ENCODE results near the gene PCDHGB7.
"Not testable (repeated sequence)": the region's sequence is repeated elsewhere in the genome, so short reads cannot be mapped to it uniquely, and the experiment has no call there.

Gene PCDHGB7

DNA sequence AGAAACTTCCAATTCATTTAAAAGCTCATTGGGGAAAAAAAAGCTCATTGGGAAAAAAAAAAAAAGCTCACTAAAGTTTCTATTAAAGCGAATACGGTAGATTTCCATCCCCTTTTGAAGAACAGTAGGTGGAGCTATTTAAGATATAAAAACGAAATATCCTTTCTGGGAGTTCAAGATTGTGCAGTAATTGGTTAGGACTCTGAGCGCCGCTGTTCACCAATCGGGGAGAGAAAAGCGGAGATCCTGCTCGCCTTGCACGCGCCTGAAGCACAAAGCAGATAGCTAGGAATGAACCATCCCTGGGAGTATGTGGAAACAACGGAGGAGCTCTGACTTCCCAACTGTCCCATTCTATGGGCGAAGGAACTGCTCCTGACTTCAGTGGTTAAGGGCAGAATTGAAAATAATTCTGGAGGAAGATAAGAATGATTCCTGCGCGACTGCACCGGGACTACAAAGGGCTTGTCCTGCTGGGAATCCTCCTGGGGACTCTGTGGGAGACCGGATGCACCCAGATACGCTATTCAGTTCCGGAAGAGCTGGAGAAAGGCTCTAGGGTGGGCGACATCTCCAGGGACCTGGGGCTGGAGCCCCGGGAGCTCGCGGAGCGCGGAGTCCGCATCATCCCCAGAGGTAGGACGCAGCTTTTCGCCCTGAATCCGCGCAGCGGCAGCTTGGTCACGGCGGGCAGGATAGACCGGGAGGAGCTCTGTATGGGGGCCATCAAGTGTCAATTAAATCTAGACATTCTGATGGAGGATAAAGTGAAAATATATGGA lies 13.0 kb downstream of the PCDHGB7 start, which contains the start of gene PCDHGA12:
TSS of gene PCDHGA12 (plus strand) at position 176 of the 782 bp plus-strand sequence. CDS start at position 429, 253 bp downstream.
- DNase-seq = no peak

DNA sequence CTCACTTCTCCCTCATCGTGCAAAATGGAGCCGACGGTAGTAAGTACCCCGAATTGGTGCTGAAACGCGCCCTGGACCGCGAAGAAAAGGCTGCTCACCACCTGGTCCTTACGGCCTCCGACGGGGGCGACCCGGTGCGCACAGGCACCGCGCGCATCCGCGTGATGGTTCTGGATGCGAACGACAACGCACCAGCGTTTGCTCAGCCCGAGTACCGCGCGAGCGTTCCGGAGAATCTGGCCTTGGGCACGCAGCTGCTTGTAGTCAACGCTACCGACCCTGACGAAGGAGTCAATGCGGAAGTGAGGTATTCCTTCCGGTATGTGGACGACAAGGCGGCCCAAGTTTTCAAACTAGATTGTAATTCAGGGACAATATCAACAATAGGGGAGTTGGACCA lies 13.8 kb downstream of the PCDHGB7 start:
- peak in 1 of 6 experiments; percentile 19 for DNase-seq

DNA sequence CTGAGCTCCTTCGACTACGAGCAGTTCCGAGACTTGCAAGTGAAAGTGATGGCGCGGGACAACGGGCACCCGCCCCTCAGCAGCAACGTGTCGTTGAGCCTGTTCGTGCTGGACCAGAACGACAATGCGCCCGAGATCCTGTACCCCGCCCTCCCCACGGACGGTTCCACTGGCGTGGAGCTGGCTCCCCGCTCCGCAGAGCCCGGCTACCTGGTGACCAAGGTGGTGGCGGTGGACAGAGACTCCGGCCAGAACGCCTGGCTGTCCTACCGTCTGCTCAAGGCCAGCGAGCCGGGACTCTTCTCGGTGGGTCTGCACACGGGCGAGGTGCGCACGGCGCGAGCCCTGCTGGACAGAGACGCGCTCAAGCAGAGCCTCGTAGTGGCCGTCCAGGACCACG lies 14.8 kb downstream of the PCDHGB7 start:
- DNase-seq = not testable (repeated sequence)

DNA sequence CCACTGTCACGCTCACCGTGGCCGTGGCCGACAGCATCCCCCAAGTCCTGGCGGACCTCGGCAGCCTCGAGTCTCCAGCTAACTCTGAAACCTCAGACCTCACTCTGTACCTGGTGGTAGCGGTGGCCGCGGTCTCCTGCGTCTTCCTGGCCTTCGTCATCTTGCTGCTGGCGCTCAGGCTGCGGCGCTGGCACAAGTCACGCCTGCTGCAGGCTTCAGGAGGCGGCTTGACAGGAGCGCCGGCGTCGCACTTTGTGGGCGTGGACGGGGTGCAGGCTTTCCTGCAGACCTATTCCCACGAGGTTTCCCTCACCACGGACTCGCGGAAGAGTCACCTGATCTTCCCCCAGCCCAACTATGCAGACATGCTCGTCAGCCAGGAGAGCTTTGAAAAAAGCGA lies 15.2 kb downstream of the PCDHGB7 start:
- DNase-seq = not testable (repeated sequence)

DNA sequence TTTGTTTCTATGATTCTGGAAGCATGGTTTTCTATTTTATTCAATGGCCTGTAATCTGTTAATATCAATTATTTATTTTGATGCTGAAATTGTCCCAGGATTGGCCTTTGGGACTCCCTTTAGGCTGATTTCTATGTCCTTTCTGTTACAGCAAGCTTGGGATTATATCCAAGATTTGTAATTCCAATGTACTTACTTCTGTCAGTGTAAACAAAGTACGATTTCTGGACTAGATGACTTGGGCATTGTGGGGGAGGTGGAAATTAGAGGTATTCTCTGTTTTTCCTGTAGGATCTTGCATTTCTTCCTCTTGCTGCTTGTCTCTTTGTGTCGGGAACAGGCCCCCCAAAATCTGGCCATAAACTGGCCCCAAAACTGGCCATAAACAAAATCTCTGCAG lies 16.5 kb downstream of the PCDHGB7 start:
- no peak for DNase-seq

DNA sequence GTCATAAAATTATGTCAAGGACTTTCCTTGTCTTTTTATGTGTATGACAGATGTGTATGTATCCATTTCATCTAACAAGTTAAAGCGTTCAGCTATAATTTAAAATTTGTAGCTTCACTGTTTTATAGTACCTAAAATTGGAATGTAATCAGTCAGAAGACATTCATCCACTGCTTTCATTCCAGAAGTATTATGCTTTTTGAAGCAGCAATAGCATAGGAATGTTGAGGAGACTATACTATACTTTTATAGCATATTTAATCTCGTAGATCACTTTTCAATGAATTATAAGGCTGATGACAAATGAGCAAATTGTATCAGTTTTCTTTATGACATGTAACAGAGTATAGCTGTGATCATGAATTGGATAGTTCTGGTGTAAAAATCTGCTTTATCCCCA lies 19.7 kb downstream of the PCDHGB7 start:
- DNase-seq = no peak

GRCh38 chr5:141439411-141440141 lies 22.1 kb downstream of the PCDHGB7 start:
- no peak for DNase-seq

DNA sequence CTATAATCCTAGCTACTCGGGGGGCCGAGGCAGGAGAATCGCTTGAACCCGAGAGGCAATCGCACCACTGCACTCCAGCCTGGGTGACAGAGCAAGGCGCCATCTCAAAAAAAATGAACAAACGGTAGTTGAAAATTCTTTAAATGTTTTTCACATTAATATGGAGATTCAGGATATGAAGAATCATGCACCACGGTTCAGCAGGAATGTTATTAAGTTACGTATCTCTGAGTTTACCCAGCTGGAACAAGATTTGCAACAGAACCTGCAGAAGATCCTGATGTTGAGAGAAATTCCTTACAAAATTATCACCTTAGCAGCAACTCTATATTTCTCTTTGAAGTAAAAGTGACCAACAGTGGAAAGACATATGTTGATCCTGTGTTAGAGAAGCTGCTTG lies 22.9 kb downstream of the PCDHGB7 start:
- DNase-seq = no peak

GRCh38 chr5:141441571-141442170 lies 24.2 kb downstream of the PCDHGB7 start:
- DNase-seq = no peak

- no peak for DNase-seq
Observed at GRCh38 chr5:141465351-141465750, 47.9 kb downstream of the PCDHGB7 start.

Measured in stimulated activated naive CD4-positive, alpha-beta T cell (primary cell).